Chondrocyte (in vitro differentiated cells): ENCODE data around the gene SUFU. TPM values are rescaled to one million over a fixed set of nuclear protein-coding genes. Genes with fewer than 3 reads are reported as not detected.

Experiments
- DNase-seq: peaks from one replicate; pipeline ENCODE4 v3.0.0; 2021; ENCODE audit warnings: mixed read lengths, low spot score
- H3K27ac Mint-ChIP-seq: one replicate; pipeline ENCODE4 v1.8.0; 2021; ENCODE audit warnings: mild to moderate bottlenecking, moderate library complexity, mixed read lengths; ENCODE audit not compliant: unreplicated experiment
- H3K27me3 Mint-ChIP-seq: 2 replicates; pipeline ENCODE4 v1.8.0; 2021; ENCODE audit warnings: low read depth, mixed read lengths
- H3K36me3 Mint-ChIP-seq: 2 replicates; pipeline ENCODE4 v1.8.0; 2021; ENCODE audit warnings: low read depth, mixed read lengths
- H3K4me1 Mint-ChIP-seq: 2 replicates; pipeline ENCODE4 v1.8.0; 2021; ENCODE audit warnings: low read depth, mild to moderate bottlenecking, mixed read lengths
- H3K4me3 Mint-ChIP-seq: one replicate; pipeline ENCODE4 v1.8.0; 2021; ENCODE audit warnings: mild to moderate bottlenecking, moderate library complexity, mixed read lengths; ENCODE audit not compliant: unreplicated experiment
- H3K9me3 Mint-ChIP-seq: 2 replicates; pipeline ENCODE4 v1.8.0; 2021; ENCODE audit warnings: low read depth, mixed read lengths
- CTCF ChIP-seq: fragments of 200-600 bp; sonication (generic); IDR thresholded peaks from 2 replicates; pipeline ENCODE4 v1.5.0; 2021; ENCODE audit warnings: antibody characterized with exemption, mild to moderate bottlenecking, moderate library complexity
- total RNA-seq: library from RNA; stranded (reverse); gene quantifications from 3 replicates; pipeline ENCODE4 v1.2.1, GENCODE V29; 2021

SUFU gene
- total RNA-seq, 1 donor from 2014 or later: 15.5 TPM

GRCh38 chr10:102648889-102649796, 145.4 kb downstream of the SUFU start:
- peaks cover 51% of the 10 kb centered on the region for H3K4me1 Mint-ChIP-seq
- H3K27ac Mint-ChIP-seq: peak overlapping the region; percentile 63
- DNase-seq: peak; percentile 78
- no peaks in the 10 kb centered on the region for H3K27me3 Mint-ChIP-seq
- H3K9me3 Mint-ChIP-seq: no peaks in the 10 kb centered on the region
- no peak for TF ChIP-seq CTCF
- H3K36me3 Mint-ChIP-seq: peaks cover 6% of the 10 kb centered on the region
- peak overlapping the region; percentile 50 for H3K4me3 Mint-ChIP-seq

- H3K36me3 Mint-ChIP-seq: peaks cover 8% of the 10 kb centered on the region
- no peak for TF ChIP-seq CTCF
- H3K27ac Mint-ChIP-seq: peak overlapping the region; percentile 63
- DNase-seq: peak; percentile 90
- H3K4me3 Mint-ChIP-seq: no peak overlapping the region
- H3K27me3 Mint-ChIP-seq: no peaks in the 10 kb centered on the region
- H3K9me3 Mint-ChIP-seq: no peaks in the 10 kb centered on the region
- peaks cover 51% of the 10 kb centered on the region for H3K4me1 Mint-ChIP-seq
These were observed 146.3 kb downstream of the SUFU start for GRCh38 chr10:102649797-102650654.

GRCh38 chr10:102650655-102651454, 147.1 kb downstream of the SUFU start:
- H3K4me1 Mint-ChIP-seq: peaks cover 49% of the 10 kb centered on the region
- no peaks in the 10 kb centered on the region for H3K9me3 Mint-ChIP-seq
- no peak for TF ChIP-seq CTCF
- peaks cover 9% of the 10 kb centered on the region for H3K36me3 Mint-ChIP-seq
- H3K27me3 Mint-ChIP-seq: no peaks in the 10 kb centered on the region
- H3K27ac Mint-ChIP-seq: no peak overlapping the region
- DNase-seq: peak; percentile 64
- no peak overlapping the region for H3K4me3 Mint-ChIP-seq

GRCh38 chr10:102651455-102652169, 147.8 kb downstream of the SUFU start:
- Mint-ChIP-seq H3K36me3 (peaks cover 12% of the 10 kb centered on the region), H3K4me3 (no peak overlapping the region), H3K4me1 (peaks cover 41% of the 10 kb centered on the region), H3K27me3 (no peaks in the 10 kb centered on the region), H3K27ac (no peak overlapping the region), H3K9me3 (no peaks in the 10 kb centered on the region)
- TF ChIP-seq CTCF: no peak
- no peak for DNase-seq
